PC-3 (cell line): Measurements from ENCODE around the gene CNP. TPM values are rescaled to one million over a fixed set of nuclear protein-coding genes. Genes with fewer than 3 reads are reported as not detected.
A peak's percentile ranks its signal among the peaks of the same experiment; 100 is the strongest.

Experiments used
- ATAC-seq: fragments of 200-7000 bp; cut with Tn5 transposase; 2 replicates; pipeline ENCODE4 v1.9.1; 2020; ENCODE audit warnings: mild to moderate bottlenecking, moderate library complexity
- BruUV-seq: library from RNA; stranded (reverse); fragments of 400-500 nt; replicated peaks from 2 replicates; lab custom pipeline; 2021; lab: Mats Ljungman, UMichigan
- CTCF ChIA-PET: fragments of 300-600 bp; sonication (Branson Sonifier 250); formaldehyde crosslinking; loops from one replicate; lab custom pipeline; 2022; ENCODE audit warnings: antibody characterized with exemption; lab: Charles Lee
- POLR2A ChIA-PET: fragments of 300-600 bp; sonication (Branson Sonifier 250); formaldehyde crosslinking; loops from one replicate; lab custom pipeline; 2022; ENCODE audit warnings: antibody characterized with exemption; ENCODE audit not compliant: unreplicated experiment; lab: Charles Lee
- DNase-seq: peaks from one replicate; pipeline ENCODE4 v3.0.0-alpha.2; 2015
- H2AFZ ChIP-seq: fragments of 300-600 bp; sonication (generic); 2 replicates; pipeline ENCODE4 v1.6.0; 2016; ENCODE audit warnings: antibody characterized with exemption, low read length
- H3F3A ChIP-seq: fragments of 300-600 bp; sonication (generic); one replicate; pipeline ENCODE4 v1.6.0; 2017; ENCODE audit warnings: antibody characterized with exemption, low read length, control low read depth, mild to moderate bottlenecking; ENCODE audit not compliant: unreplicated experiment
- H3K27ac ChIP-seq: fragments of 300-600 bp; sonication (generic); 2 replicates; pipeline ENCODE4 v1.5.1; 2016; ENCODE audit warnings: mild to moderate bottlenecking, low read length
- H3K27me3 ChIP-seq: fragments of 300-600 bp; sonication (generic); 2 replicates; pipeline ENCODE4 v1.6.1; 2016; ENCODE audit warnings: low read length, mixed read lengths
- H3K36me3 ChIP-seq: fragments of 300-600 bp; sonication (generic); 2 replicates; pipeline ENCODE4 v1.6.1; 2016; ENCODE audit warnings: low read depth, mixed run types, low read length, mixed read lengths
- H3K4me1 ChIP-seq: fragments of 300-600 bp; sonication (generic); 2 replicates; pipeline ENCODE4 v1.5.1; 2016; ENCODE audit warnings: low read length; ENCODE audit not compliant: insufficient read depth
- H3K4me2 ChIP-seq: fragments of 300-600 bp; sonication (generic); 2 replicates; pipeline ENCODE4 v1.6.0; 2016; ENCODE audit warnings: low read length
- H3K4me3 ChIP-seq: fragments of 300-600 bp; sonication (generic); 2 replicates; pipeline ENCODE4 v1.5.1; 2016; ENCODE audit warnings: mild to moderate bottlenecking, low read length, mixed read lengths
- H3K79me2 ChIP-seq: fragments of 300-600 bp; sonication (generic); 2 replicates; pipeline ENCODE4 v1.6.1; 2017; ENCODE audit warnings: low read length, mixed read lengths
- H3K9ac ChIP-seq: fragments of 300-600 bp; sonication (generic); 2 replicates; pipeline ENCODE4 v1.6.0; 2016; ENCODE audit warnings: mild to moderate bottlenecking, low read length
- H3K9me2 ChIP-seq: fragments of 300-600 bp; sonication (generic); replicated peaks from 2 replicates; pipeline ENCODE4 v1.6.1; 2016; ENCODE audit warnings: mixed run types, low read length, mixed read lengths
- H3K9me3 ChIP-seq: fragments of 300-600 bp; sonication (generic); 2 replicates; pipeline ENCODE4 v1.6.1; 2016; ENCODE audit warnings: low read length, mixed read lengths
- H4K20me1 ChIP-seq: fragments of 300-600 bp; sonication (generic); 2 replicates; pipeline ENCODE4 v1.6.1; 2016; ENCODE audit warnings: low read length, mixed read lengths
- EZH2 ChIP-seq: fragments of 300-600 bp; sonication (generic); IDR thresholded peaks from one replicate; pipeline ENCODE4 v1.6.1; 2017; ENCODE audit warnings: antibody characterized with exemption, mild to moderate bottlenecking, low read length; ENCODE audit not compliant: unreplicated experiment
- EZH2phosphoT487 ChIP-seq: fragments of 300-600 bp; sonication (generic); IDR thresholded peaks from 2 replicates; pipeline ENCODE4 v1.6.1; 2018; ENCODE audit warnings: mild to moderate bottlenecking, antibody characterized with exemption, low read length, borderline replicate concordance
- intact Hi-C: fragments of 100-400 bp; cut with micrococcal nuclease; formaldehyde crosslinking; loops from 2 replicates; pipeline ENCODE4 v1.9.0; 2023
- total RNA-seq: library from RNA; depleted of rRNA; stranded (reverse); fragments of >200 nt; gene quantifications from 2 replicates; pipeline ENCODE4 v1.2.3, GENCODE V29; 2014
- TF ChIP-seq, protein P1 (sequence below): fragments of 300-600 bp; sonication (generic); conservative IDR thresholded peaks from 2 replicates; pipeline ENCODE4 v1.5.1; 2017; ENCODE audit warnings: antibody characterized with exemption, low read depth, mild to moderate bottlenecking, low read length

The CNP gene
- total RNA-seq, 1 experiment from 2014 or later: 91.6 TPM

DNA sequence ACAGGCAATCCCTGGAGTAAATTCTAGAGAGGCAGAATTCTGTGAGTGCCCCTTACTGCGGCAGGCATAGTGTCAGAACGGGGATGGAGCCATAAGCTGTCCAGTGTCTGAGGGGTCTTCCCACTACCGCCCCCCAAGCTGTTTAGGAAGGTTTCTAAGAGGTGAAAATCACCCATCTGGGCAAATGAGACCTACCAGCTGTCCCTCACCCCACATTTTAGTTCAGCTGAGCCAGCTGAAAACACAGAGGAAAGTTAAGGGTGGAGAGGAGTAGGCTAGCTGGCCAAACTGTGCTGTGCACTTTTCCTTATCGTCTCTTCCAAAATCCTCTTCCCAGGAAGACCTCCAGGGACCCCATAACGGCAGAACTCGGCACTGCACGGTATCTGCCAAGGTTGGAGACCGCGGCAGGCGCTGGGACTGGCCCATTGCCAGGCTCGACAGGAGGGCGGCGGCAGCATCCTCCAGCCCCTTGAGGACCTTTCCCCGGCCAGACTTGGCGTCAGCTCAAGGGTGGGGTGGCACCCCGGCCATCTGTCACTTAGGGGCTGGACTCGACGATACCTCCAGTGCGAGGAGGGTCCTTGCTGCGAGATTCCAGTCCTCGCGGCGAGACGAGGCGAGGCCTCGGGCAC, 48.8 kb upstream of the CNP start:
- no peaks in the 10 kb centered on the region for H3K9me2 ChIP-seq
- 0 out of 2 replicates have a peak overlapping the region, but pooled peaks have one; percentile 25 for H2AFZ ChIP-seq
- no peaks in the 10 kb centered on the region for H3K9me3 ChIP-seq
- peak overlapping the region; percentile 96 for H3K4me2 ChIP-seq
- peaks cover 60% of the 10 kb centered on the region for H3K79me2 ChIP-seq
- TF ChIP-seq, protein P1, sequence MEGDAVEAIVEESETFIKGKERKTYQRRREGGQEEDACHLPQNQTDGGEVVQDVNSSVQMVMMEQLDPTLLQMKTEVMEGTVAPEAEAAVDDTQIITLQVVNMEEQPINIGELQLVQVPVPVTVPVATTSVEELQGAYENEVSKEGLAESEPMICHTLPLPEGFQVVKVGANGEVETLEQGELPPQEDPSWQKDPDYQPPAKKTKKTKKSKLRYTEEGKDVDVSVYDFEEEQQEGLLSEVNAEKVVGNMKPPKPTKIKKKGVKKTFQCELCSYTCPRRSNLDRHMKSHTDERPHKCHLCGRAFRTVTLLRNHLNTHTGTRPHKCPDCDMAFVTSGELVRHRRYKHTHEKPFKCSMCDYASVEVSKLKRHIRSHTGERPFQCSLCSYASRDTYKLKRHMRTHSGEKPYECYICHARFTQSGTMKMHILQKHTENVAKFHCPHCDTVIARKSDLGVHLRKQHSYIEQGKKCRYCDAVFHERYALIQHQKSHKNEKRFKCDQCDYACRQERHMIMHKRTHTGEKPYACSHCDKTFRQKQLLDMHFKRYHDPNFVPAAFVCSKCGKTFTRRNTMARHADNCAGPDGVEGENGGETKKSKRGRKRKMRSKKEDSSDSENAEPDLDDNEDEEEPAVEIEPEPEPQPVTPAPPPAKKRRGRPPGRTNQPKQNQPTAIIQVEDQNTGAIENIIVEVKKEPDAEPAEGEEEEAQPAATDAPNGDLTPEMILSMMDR: no peak
- TF ChIP-seq EZH2 (no peak), EZH2phosphoT487 (no peak)
- peaks cover 6% of the 10 kb centered on the region; the same call in 1 of the 2 replicates for H3K36me3 ChIP-seq
- H3K27me3 ChIP-seq: no peaks in the 10 kb centered on the region
- peak; percentile 33 for DNase-seq
- no peaks in the 10 kb centered on the region for H3F3A ChIP-seq
- H3K9ac ChIP-seq: peak overlapping the region; percentile 91
- peaks cover 34% of the 10 kb centered on the region for H3K4me1 ChIP-seq
- intact Hi-C loops: no loop called here
- ChIA-PET POLR2A (interaction anchor here (0.6 to 0.7 kb wide), 2 partner anchors 11 to 18 kb away, joined by 3 to 14 read pairs; no protein-coding TSS in a partner anchor), CTCF (interaction anchor here (0.7 kb wide), 1 partner anchor 92 kb away, joined by 8 read pairs; no protein-coding TSS in a partner anchor)
- H3K27ac ChIP-seq: peak overlapping the region; percentile 39
- BruUV-seq: no TSS peak
- peak overlapping the region; percentile 93 for H3K4me3 ChIP-seq
- ATAC-seq: no peak
- peaks cover 32% of the 10 kb centered on the region for H4K20me1 ChIP-seq

DNA sequence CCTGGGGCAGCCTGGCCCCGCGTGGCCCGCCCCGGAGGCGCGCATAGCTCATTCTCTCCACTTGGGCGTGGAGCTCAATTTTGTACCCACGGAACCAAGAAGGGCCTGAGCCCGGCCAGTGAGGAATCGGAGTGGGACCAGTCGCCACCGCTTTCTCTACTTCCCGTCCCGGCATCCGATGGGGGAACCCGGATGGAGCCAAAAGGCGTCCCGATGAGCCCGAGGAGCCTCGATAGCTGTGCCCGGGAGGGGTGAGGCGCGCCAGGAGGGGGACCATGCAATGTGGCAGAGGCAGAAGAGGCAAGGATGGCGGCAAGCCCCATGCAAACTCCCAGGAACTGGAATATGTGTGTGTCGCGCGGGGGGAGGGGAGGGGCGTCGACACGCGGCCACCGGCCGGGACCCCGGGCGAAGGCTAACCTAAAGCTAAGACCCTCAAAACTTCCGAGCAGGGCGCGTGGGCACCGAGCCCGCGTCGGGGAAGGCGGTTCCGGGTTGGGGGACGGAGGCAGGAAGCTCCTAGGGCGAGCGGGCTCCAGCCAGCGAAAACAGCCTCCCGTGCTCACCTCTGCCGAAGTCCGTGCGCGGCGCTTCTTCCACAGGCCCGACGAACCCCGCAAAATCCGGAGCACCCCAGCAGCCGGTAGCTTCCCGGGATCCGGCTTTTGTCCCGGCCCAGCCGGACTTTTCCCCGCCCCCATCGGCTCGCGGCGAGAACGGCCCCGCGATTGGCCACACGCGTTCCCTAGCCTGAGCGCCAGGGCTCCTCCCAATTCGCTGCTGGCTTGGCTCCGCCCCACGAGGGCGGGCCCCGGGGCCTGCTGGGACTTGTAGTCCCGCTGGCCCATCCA, 48.1 kb upstream of the CNP start, which contains the start of gene ACLY:
Gene ACLY (minus strand): TSS at position 638 of the 851 bp plus-strand sequence. CDS start 5,078 bp downstream, outside the sequence.
- DNase-seq (peak; percentile 98), ATAC-seq (peak; percentile 90)
- Histone ChIP-seq H3K9me2 (no peaks in the 10 kb centered on the region), H4K20me1 (peaks cover 32% of the 10 kb centered on the region), H3K4me3 (peak within 1 kb of the TSS; percentile 93), H3K27ac (peak within 1 kb of the TSS; percentile 80), H2AFZ (peak within 1 kb of the TSS; percentile 97), H3K79me2 (peaks cover 53% of the 10 kb centered on the region), H3K4me2 (peak within 1 kb of the TSS; percentile 96), H3K4me1 (peaks cover 34% of the 10 kb centered on the region), H3K9me3 (no peaks in the 10 kb centered on the region), H3K9ac (peak within 1 kb of the TSS; percentile 91), H3K27me3 (no peaks in the 10 kb centered on the region), H3F3A (no peaks in the 10 kb centered on the region), H3K36me3 (peaks cover 1% of the 10 kb centered on the region; the same call in 1 of the 2 replicates)
- no peak for TF ChIP-seq EZH2phosphoT487
- no peak for TF ChIP-seq EZH2
- TF ChIP-seq, protein P1: no peak
- CTCF ChIA-PET: interaction anchor here (0.6 to 0.7 kb wide), 2 partner anchors 91 to 227 kb away, joined by 3 to 8 read pairs; no protein-coding TSS in a partner anchor
- POLR2A ChIA-PET: interaction anchor here (0.6 kb wide), 1 partner anchor 19 kb away, joined by 3 read pairs; no protein-coding TSS in a partner anchor
- TSS peak; percentile 72 for BruUV-seq
- intact Hi-C loops: no loop called here
